ENCODE data around the gene B3GNT7.

- no peak for TF ChIP-seq EZH2 (IDR thresholded peaks at IDR 0.05; ENCODE audit: low read length, unreplicated experiment)
- no peak for TF ChIP-seq CTCF (conservative IDR thresholded peaks at IDR 0.05; ENCODE audit: low read depth, low read length)
Observed at GRCh38 chr2:231395188-231396057, at the start of gene B3GNT7.
